GM12865 (cell line): ENCODE results near the gene LZTS3.
"Not testable (repeated sequence)": the region's sequence is repeated elsewhere in the genome, so short reads cannot be mapped to it uniquely, and the experiment has no call there.

Experiments
- DNase-seq: peaks from one replicate; pipeline ENCODE4 v3.0.0; 2010; ENCODE audit warnings: low read depth
- H3K4me3 ChIP-seq: 2 replicates; pipeline ENCODE4 v1.5.1; 2011; ENCODE audit warnings: mild to moderate bottlenecking, low read depth, low read length, control low read depth
- TF ChIP-seq, protein P1 (sequence below): IDR thresholded peaks from 2 replicates; pipeline ENCODE4 v1.5.1; 2011; ENCODE audit warnings: low read length, control low read depth, low read depth, inconsistent platforms; ENCODE audit not compliant: insufficient read depth; ENCODE audit errors: missing control alignments

The LZTS3 gene

DNA sequence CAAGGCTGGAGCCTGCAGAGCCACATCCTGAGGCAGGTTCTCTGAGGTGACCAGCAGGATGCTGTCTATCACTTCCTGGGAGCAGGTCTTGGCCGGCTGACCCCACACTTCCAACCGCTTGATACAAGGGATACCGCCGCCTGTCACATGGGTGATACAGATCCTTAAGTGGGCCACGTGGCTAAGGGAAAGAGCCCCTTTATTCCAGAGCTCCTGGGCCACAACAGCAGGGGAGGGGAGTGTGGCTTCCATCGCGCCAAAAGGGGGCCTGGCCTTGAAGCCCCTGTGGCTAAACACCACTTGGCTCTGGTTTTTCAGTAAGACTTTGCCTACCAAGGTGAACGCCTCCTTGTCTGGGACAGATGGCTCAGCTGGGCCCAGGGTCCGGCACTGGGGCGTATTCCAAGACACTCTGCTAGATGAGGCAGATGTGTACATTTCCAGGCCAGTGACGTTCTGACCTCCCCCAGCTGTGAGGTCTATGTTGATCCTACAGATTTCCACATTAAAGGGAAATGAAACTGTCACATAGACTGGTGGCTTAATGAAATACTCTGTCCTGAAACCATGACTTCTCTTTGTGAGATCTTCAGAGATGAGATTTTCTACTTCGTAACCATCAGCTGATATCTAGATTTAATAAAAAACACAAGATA lies 51.3 kb downstream of the LZTS3 start:
- TF ChIP-seq, protein P1, sequence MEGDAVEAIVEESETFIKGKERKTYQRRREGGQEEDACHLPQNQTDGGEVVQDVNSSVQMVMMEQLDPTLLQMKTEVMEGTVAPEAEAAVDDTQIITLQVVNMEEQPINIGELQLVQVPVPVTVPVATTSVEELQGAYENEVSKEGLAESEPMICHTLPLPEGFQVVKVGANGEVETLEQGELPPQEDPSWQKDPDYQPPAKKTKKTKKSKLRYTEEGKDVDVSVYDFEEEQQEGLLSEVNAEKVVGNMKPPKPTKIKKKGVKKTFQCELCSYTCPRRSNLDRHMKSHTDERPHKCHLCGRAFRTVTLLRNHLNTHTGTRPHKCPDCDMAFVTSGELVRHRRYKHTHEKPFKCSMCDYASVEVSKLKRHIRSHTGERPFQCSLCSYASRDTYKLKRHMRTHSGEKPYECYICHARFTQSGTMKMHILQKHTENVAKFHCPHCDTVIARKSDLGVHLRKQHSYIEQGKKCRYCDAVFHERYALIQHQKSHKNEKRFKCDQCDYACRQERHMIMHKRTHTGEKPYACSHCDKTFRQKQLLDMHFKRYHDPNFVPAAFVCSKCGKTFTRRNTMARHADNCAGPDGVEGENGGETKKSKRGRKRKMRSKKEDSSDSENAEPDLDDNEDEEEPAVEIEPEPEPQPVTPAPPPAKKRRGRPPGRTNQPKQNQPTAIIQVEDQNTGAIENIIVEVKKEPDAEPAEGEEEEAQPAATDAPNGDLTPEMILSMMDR = no peak
- H3K4me3 ChIP-seq = no peak overlapping the region
- no peak for DNase-seq

DNA sequence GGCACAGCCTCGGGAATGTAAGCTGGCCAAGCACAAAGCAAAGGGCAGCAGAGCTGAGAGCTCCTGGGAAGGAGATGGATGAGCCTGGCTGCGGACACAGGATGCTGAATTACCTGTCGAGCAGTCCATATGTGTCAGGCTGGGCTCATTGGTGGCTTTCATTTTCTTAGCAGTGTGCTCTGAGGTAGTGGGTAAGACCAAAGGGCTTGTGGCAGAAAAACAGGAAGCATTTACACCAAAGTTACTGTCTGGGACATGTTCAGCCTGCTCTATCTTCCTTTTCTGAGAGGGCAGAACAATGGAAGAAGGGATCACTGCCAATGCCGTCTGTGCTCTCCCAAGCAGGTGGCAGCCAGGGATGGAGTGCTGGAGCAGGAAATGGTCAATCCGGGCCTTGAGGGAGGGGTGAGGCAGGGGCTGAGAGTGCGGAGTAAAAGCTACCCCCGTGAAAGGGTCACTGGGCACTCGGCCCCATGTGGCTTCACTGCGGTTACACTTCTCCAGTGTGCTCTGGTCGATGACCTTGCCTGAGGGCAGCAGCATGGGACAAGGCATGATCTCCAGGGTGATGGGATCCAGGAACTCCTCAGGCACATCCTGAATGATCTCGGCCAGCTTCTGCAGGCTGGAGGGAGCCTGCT lies 52.0 kb downstream of the LZTS3 start:
- DNase-seq = no peak
- H3K4me3 ChIP-seq = no peak overlapping the region
- TF ChIP-seq, protein P1 = no peak

DNA sequence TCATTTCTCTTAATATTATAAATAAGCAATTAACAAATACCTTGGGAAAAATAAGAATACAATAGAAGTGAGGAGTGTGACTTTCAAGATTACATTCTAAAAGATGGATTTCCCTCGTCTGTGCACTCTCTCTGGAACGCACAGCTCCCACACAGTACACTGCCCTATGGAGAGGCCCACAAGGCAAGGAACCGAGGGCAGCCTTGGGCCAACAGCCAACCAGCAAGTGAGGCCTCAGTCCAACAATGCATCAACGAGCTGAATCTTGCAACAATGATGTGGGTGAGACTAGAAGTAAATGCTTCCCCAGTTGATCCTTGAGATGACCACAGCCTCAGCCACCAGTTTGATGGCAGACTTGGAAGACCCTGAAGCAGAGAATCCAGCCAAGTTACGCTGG lies 54.3 kb downstream of the LZTS3 start:
- DNase-seq = no peak
- H3K4me3 ChIP-seq = no peak overlapping the region
- TF ChIP-seq, protein P1 = no peak

DNA sequence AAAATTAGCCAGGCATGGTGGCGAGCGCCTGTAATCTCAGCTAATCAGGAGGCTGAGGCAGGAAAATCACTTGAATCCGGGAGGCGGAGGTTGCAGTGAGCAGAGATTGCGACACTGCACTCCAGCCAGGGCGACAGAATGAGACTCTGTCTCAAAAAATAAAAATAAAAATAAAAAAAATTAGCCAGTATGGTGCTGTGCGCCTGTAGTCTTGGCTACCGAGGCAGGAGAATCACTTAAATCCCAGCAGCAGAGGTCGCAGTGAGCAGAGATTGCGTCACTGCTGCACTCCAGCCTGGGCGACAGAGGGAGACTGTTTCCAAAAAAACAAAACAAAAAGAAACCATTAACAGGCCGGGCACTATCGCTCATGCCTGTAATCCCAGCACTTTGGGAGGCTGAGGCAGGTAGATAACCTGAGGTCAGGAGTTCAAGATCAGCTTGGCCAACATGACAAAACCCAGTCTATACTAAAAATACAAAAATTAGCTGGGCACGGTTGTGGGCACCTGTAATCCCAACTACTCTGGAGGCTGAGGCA lies 55.4 kb downstream of the LZTS3 start:
- peak; percentile 46 for DNase-seq
- TF ChIP-seq, protein P1 = peak; percentile 22
- H3K4me3 ChIP-seq = not testable (repeated sequence)

DNA sequence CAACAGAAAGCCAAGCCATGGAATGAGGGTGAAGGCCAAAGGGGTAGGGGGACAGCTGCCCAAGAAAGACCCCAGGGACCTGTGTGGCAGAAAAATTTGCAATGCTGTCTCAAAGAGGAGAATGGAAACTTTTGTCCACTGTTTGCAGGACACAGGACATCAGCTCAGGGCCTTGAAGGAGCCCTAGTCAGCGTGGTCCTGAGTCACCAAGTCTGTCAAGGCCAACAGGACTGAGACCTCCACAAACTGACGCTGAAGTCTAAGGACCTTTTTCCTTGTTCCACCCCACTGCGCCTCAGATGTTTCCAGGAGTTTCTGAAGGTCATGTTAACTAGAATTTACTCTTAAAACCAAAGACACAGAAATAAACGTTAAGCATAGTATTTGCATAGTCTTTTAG lies 57.0 kb downstream of the LZTS3 start:
- H3K4me3 ChIP-seq = no peak overlapping the region
- DNase-seq = no peak

DNA sequence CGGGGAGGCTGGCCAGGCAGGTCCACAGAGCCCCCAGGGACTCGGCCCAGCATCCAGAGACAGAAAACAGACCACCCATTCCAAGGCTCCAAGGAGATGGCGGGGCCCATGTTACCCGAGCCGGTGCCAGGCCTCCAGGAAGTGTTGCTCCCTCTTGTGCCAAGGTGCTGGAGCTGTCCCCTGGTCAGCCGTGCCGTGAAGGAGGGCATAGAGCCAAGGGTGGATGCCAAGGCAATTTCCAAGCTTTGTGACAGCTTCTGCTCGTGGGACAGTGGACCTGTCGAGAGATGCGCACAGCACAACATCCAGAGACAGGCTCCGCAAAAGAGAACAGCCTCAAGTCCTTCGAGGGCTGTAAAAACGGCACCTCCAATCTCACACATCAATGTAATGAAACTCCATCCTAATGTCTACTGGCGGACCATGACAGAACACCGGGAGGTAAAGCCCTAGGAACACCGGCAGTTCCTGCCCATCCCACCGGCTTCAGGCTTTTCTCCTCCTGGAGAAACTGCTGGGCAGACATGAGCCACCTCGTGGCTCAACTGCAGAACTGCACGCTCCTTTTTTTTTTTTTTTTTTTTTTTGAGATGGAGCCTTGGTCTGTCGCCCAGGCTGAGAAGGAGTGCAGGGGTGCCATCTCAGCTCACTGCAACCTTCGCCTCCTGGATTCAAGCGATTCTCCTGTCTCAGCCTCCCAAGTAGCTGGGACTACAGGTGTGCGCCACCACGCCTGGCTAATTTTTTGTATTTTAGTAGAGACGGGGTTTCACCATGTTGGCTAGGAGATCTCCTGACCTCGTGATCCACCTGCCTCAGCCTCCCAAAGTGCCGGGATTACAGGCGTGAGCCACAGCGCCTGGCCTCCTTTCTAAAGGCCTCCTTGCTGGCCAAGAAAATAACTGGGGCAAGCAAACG lies 57.9 kb downstream of the LZTS3 start:
- DNase-seq = peak; percentile 50
- H3K4me3 ChIP-seq = no peak overlapping the region
- TF ChIP-seq, protein P1 = peak; percentile 78

More for the DNA sequence above, 57.0 kb downstream of the LZTS3 start:
- TF ChIP-seq, protein P1 = no peak
